Lower lobe of right lung (tissue), 2 donors: ENCODE results near the gene PNP. TPM values are rescaled to one million over a fixed set of nuclear protein-coding genes. Genes with fewer than 3 reads are reported as not detected.

Experiments used
- ATAC-seq, 2 donors: fragments of 200-7000 bp; cut with Tn5 transposase; one replicate each; pipeline ENCODE4 v1.9.1; 2020 to 2022; ENCODE audit warnings: mild to moderate bottlenecking in 2 of 2, moderate library complexity in 2 of 2
- DNase-seq: peaks from one replicate; pipeline ENCODE4 v3.0.0-alpha.2; 2020
- H3K27ac ChIP-seq: fragments of 200-600 bp; one replicate; pipeline ENCODE4 v1.8.0; 2022
- H3K27me3 ChIP-seq: fragments of 200-600 bp; one replicate; pipeline ENCODE4 v1.8.0; 2022; ENCODE audit warnings: low read depth
- H3K36me3 ChIP-seq: fragments of 200-600 bp; one replicate; pipeline ENCODE4 v1.8.0; 2022; ENCODE audit warnings: mild to moderate bottlenecking
- H3K4me1 ChIP-seq: fragments of 200-600 bp; one replicate; pipeline ENCODE4 v1.8.0; 2022
- H3K4me3 ChIP-seq: fragments of 200-600 bp; one replicate; pipeline ENCODE4 v1.8.0; 2022; ENCODE audit warnings: mild to moderate bottlenecking
- H3K9me3 ChIP-seq: fragments of 200-600 bp; one replicate; pipeline ENCODE4 v1.8.0; 2022
- intact Hi-C: fragments of 100-400 bp; cut with DNase I; formaldehyde crosslinking; loops from one replicate; pipeline ENCODE4 v1.11.0; 2022
- total RNA-seq: library from RNA; stranded (reverse); fragmentation: NEBNext Ultra II Directional; extraction: Animal tissue kit (Norgen Biotek cat#: 25700); gene quantifications from one replicate; pipeline ENCODE4 v1.2.1, GENCODE V29; 2021
- TF ChIP-seq, protein P1 (sequence below): fragments of 200-600 bp; IDR thresholded peaks from one replicate; pipeline ENCODE4 v1.8.0; 2022; ENCODE audit warnings: antibody characterized with exemption, mild to moderate bottlenecking
- donor health status: DM: no; HTN: yes; CAD: no; lungs with severe emphysema.

Gene PNP
- total RNA-seq, 1 donor from 2014 or later = 28.8 TPM

DNA sequence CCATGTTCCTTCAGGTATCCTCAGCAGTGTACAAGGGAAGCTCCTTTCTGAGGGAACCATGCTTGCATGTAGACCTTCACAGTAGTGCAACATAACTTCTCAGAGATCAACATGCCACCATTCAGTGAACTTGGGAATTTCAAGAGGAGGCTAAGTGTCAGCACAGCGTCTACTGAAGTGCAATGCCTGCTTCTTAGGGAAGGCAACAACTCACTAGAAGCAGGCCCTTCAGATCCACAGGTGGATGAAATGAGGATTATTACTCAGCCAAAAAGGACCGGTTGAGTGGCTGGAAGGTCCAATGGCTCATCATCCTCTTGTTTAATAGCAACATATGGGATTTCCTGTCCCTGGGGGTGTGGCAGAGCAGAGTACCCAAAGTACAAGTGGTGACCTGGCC, 54.8 kb downstream of the PNP start:
- Histone ChIP-seq H3K9me3 (peaks cover 5% of the 10 kb centered on the region), H3K4me3 (no peak overlapping the region), H3K27ac (no peak overlapping the region), H3K4me1 (no peaks in the 10 kb centered on the region), H3K27me3 (no peaks in the 10 kb centered on the region), H3K36me3 (no peaks in the 10 kb centered on the region)
- intact Hi-C loops = no loop called here
- DNase-seq (no peak), ATAC-seq (peak; percentile 40 to 47)
- TF ChIP-seq, protein P1, sequence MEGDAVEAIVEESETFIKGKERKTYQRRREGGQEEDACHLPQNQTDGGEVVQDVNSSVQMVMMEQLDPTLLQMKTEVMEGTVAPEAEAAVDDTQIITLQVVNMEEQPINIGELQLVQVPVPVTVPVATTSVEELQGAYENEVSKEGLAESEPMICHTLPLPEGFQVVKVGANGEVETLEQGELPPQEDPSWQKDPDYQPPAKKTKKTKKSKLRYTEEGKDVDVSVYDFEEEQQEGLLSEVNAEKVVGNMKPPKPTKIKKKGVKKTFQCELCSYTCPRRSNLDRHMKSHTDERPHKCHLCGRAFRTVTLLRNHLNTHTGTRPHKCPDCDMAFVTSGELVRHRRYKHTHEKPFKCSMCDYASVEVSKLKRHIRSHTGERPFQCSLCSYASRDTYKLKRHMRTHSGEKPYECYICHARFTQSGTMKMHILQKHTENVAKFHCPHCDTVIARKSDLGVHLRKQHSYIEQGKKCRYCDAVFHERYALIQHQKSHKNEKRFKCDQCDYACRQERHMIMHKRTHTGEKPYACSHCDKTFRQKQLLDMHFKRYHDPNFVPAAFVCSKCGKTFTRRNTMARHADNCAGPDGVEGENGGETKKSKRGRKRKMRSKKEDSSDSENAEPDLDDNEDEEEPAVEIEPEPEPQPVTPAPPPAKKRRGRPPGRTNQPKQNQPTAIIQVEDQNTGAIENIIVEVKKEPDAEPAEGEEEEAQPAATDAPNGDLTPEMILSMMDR = no peak

Other genes with a start within 250 kb of the PNP start
- gene OR11H6, start 245.7 kb upstream of the PNP start, total RNA-seq = not detected
- not detected for gene OR11H7, start 240.4 kb upstream of the PNP start, total RNA-seq
- not detected for gene OR11H4, start 230.1 kb upstream of the PNP start, total RNA-seq
- 19.3 TPM for gene TTC5, start 163.5 kb upstream of the PNP start, total RNA-seq
- gene CCNB1IP1, start 136.1 kb upstream of the PNP start, total RNA-seq = 36.9 TPM
- 17.1 TPM for gene PARP2, start 125.8 kb upstream of the PNP start, total RNA-seq
- 53.6 TPM for gene TEP1, start 55.9 kb upstream of the PNP start, total RNA-seq
- gene KLHL33, start 33.2 kb upstream of the PNP start, total RNA-seq = 0.47 TPM
- gene OSGEP, start 14.6 kb upstream of the PNP start, total RNA-seq = 32.6 TPM
- gene APEX1, start 14.2 kb upstream of the PNP start, total RNA-seq = 103 TPM
- gene PIP4P1, start 8.0 kb upstream of the PNP start, total RNA-seq = 37.7 TPM
- 0.44 TPM for gene RNASE10, start 36.1 kb downstream of the PNP start, total RNA-seq
- not detected for gene RNASE9, start 91.6 kb downstream of the PNP start, total RNA-seq
- gene RNASE11, start 118.6 kb downstream of the PNP start, total RNA-seq = not detected
- not detected for gene RNASE12, start 122.0 kb downstream of the PNP start, total RNA-seq
- gene OR6S1, start 172.3 kb downstream of the PNP start, total RNA-seq = not detected
- 41.0 TPM for gene RNASE4, start 215.2 kb downstream of the PNP start, total RNA-seq
- gene ANG, start 219.4 kb downstream of the PNP start, total RNA-seq = 29.3 TPM